GM18517 (cell line): ENCODE data around the gene ITCH.
"Not testable (repeated sequence)": the region's sequence is repeated elsewhere in the genome, so short reads cannot be mapped to it uniquely, and the experiment has no call there.

Experiments
- ATAC-seq: cut with Tn5 transposase; IDR thresholded peaks from one replicate; pipeline ENCODE4 v1.9.1; 2021; ENCODE audit warnings: mild to moderate bottlenecking, moderate library complexity; ENCODE audit not compliant: unreplicated experiment

Gene ITCH

DNA sequence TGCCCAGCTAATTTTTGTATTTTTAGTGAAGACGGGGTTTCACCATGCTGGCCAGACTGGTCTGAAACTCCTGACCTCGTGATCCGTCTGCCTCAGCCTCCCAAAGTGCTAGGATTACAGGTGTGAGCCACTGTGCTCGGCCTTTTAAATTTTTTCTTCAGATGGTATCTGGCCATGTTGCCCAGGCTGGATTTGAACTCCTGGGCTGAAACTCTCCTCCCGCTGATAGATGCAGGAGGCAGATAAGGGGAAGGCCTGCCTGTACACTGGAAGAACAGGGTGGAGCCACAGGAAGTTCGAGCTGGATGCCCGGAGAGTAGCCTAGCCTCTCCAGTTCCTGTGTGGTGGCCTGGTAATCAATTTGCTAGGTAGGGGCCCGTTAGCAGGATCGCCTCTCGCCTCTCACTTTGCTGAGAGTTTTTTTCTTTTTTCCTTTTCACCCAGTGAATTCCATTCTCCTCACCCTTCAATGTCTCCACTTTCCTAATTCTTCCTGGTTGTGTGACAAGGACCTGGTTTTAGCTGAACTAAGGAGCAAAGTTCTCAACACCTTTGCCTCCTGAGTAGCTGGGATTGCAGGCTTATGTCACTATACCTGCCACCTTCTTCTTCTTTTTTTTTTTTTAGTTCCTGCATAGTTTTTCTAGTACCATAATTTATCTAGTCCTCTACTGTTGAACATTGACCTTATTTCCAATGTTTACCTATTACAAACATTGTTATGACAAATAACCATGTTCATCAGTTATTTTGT is 19.4 kb upstream of the ITCH start:
- no peak for ATAC-seq

DNA sequence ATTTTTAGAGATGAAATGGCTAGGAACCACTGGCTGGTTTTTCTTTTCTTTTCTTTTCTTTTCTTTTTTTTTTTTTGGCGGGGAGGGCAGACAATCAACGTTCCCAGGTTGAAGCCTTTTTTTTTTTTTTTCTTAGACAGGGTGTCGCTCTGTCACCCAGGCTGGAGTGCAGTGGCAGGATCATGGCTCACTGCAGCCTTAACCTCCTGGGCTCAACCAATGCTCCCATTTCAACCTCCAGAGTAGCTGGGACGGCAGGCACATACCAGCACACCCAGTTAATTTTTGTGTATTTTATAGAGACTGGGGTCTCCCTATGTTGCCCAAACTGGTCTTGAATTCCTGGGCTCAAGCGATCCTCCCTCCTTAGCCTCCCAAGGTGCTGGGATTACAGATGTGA is 18.8 kb upstream of the ITCH start:
- ATAC-seq = no peak

DNA sequence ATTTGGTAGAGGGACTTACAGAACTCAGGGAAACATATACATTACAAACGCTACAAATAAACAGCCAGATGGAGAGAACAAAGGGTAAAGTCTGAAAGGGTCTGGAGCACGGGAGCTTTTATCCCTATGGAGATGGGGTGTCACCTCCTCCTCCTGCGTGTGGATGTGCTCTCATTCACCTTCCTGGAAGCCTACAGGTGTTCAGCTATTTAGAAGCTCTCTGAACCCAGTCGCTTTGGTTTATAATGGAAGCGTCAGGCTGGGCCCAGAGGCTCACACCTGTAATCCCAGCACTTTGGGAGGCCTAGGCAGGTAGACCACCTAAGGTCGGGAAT is 17.7 kb upstream of the ITCH start:
- no peak for ATAC-seq

DNA sequence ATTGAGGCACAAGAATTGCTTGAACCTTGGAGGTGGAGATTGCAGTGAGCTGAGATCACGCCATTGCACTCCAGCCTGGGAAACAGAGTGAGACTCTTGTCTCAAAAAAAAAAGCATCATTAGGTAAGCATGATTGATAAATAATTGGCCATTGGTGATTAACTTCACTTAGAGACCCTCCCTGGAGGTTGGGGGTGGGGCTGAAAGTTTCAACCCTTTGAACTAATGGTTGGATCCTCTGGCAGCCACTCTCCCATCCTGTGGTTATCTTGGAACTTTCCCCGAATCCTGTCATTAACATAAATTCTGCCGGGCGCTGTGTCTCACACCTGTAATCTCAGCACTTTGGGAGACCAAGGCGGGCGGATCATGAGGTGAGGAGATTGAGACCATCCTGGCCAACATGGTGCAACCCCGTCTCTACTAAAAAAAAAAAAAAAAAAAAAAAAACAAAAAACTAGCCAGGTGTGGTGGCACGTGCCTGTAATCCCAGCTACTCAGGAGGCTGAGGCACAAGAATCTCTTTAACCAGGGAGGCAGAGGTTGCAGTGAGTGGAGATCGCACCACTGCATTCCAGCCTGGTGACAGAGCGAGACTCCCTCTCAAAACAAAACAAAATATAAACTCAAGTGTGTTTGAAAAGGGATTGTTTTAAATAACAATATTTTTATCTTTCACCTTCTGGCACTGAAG is 17.1 kb upstream of the ITCH start:
- not testable (repeated sequence) for ATAC-seq

DNA sequence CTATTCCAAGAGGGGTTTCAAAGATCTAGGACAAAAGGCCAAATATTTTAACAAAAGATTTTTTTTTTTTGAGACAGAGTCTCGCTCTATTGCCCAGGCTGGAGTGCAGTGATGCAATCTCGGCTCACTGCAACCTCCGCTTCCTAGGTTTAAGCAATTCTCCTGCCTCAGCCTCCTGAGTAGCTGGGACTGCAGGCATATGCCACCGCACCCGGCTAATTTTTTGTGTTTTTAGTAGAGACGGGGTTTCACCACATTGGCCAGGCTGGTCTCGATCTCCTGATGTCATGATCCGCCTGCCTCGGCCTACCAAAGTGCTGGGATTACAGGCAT is 16.6 kb upstream of the ITCH start:
- not testable (repeated sequence) for ATAC-seq

DNA sequence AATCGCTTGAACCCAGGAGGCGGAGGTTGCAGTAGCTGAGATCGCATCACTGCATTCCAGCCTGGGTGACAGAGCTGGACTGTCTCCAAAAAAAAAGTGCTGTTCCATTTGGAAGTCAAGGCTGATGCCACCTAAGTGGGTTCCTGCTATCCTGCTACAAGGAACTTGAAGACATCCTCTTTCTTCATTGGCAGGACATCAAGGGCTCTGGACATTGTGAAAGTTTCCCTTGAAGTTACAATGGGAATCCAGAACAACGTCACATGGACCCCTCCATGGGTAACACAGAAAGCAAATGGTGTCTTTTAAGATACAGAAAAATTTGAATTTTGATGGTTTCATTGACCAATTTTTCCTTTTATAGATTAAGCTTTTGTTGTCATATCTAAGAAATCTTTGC is 15.5 kb upstream of the ITCH start:
- ATAC-seq = no peak

DNA sequence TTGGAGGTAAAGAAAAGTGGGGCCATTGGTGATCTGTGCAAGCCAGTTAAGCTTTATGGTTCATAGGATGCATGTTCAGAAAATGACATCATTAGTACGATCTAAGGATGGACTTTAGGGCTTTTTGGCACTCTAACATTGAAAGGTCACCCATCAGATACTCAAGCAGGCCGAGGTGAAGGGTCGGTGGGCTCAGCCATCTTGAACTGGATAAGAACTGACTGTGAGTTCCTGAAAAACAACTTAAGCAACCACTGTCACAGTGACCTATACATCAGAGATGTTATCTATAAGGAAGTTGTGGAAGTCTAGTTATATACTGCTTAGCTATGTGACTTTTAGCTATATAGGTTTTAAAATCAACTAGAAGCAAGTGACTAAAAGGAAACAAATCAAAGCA is 13.0 kb upstream of the ITCH start:
- no peak for ATAC-seq

DNA sequence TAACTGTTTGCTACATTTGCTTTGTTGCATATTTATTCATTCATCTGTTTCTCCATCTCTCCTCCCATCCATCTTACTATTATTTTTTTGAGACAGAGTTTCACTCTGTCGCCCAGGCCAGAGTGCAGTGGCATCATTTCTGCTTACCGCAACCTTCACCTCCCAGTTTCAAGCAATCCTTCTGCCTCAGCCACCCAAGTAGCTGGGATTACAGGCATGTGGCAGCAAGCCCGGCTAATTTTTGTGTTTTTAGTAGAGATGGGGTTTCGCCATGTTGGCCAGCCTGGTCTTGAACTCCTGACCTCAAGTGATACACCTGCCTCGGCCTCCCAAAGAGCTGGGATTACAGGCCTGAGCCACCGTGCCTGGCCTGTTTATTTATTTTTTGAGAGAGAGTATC is 9.6 kb upstream of the ITCH start:
- not testable (repeated sequence) for ATAC-seq

DNA sequence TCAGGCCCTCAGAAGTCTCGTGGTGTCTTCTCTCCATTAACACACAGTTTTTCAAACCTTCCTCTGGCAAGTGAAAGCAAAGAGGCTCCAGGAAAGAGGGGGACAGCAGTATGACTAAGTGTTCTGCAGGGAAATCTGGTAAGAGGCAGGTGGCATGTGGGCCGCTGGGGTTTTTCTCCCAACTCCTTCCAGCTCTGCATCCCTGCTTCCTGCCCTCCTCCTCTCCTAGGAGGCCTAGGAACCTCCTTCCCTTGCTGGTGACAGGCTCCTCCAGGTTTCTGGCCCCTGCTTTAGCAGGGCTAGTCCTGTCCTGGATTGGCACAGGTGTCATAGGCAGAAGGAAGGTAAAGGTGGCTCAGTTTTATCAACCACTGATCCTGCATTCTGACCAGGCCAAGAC is 7.6 kb upstream of the ITCH start:
- ATAC-seq = no peak

DNA sequence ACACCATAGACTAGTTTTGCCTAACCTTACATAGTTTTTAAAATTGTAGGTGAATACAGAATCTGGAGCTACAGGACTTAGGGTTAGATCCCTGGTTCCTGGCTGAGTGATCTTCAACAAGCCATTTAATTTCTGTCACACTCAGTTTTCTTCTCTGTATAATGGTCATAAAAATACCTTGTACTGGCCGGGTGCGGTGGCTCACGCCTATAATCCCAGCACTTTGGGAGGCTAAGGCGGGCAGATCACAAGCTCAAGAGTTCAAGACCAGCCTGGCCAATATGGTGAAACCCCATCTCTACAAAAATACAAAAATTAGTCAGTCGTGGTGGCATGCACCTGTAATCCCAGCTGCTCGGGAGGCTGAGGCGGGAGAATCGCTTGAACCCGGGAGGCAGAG is 3.3 kb upstream of the ITCH start:
- not testable (repeated sequence) for ATAC-seq

DNA sequence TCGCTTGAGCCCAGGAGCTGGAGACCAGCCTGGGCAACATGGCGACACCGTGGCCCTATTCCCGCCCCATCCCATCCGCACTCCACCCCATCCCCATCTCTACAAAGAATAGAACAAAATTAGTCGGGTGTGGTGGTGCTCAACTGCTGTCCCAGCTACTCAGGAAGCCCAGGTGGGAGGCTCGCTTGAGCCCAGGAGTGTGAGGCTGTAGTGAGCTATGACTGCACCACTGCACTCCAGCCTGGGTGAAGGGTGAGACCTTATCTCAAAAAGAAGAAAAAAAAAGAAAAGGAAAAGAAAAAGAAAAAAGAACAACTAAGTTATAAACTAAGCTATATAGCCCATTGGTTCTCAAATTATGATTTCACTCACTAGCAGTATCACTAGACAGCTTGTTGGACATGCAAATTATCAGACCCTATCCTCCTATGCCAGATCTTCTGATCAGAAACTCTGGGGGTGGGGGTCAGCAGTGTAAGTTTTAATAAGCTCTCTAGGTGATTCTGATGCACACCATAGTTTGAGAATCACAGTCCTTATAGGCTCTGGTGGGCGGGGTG is 491 bp upstream of the ITCH start:
- ATAC-seq = peak; percentile 21

DNA sequence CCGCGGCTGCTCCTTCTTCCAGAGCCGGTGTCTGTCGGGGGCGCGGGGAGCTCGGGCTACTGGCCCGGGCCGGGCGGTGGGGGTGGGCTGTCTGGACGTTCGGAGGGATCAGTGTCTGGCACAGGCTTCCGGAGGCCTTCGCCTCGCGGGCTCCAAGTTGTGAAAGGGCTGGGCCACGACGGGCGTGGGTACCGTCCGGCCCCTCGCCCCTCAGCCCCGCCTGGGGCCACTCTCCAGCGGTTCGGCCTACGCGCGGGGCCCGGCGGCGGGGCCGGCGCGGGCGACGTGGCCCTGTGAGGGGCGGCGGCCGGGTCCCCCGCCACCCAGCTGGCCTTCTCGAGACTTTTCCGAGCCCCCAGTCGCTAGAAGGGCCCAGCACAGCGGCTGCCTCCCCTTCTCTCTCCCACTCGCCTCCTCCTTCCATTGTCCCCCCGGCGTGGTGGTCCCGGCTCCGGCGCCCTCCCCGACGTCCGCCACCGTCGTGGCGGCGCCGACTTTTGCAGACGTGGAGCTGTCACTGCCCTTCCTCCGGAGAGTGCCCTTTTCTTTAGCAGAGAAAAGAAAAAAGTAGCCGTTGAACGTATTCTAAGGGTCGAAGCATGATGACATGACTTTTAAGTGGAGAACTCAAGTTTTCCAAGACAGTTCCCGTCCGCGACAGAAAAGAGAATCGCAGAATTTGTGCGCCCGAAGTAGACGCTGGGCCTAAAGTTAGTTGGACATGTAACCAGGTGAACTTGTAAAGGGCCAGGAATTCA is 571 bp downstream of the ITCH start:
- peak; percentile 45 for ATAC-seq

DNA sequence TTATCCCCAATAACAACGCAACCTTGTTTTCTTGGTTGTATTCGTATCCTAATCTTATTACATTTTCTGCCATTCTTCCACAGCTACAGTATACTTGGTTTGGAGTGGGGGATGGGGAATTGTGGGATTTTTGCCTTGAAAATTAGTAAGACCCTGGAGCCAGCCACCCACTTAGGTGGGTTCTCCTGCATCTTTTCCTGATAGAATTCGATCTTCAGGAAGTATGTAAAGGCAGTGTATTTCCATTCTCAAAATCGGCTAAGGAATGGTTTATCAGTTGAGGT is 1.1 kb downstream of the ITCH start:
- ATAC-seq = no peak

DNA sequence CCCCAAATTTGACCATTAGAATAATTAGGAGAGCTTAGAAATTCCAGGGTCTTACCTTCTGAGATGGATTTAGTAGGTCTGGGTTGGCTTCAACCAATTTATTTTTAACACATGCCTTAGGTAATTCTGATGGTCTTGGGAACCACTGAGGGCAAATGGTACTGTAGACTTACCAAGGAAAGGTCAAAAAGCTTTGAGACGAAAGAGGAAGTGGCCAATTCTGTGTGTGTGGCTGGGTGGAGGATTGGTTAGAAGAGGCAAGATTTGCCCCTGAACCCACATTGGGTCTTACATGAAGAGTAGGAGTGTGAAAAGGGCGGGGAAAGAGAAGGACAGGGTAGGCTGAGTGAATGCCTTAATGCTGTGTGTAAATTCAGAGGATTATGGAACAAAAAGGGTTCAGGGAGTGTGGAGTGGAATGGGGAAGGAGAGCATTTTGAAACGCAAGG is 2.7 kb downstream of the ITCH start:
- ATAC-seq = peak; percentile 65

DNA sequence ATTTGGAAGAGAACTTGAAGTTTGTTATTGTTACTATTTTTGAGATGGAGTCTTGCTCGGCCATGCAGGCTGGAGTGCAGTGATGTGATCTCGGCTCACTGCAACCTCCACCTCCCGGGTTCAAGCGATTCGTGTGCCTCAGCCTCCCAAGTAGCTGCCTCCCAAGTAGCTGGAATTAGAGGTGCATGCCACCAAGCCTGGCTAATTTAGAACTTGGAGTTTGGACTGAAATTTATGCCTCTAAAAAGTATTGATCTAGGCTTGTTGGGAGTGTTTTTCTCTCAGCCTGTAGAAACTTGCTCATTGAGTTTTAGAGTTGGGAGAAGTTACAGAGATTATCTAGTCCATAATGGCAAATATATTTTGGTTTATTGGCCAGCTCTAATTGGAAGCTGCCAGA is 4.1 kb downstream of the ITCH start:
- no peak for ATAC-seq

DNA sequence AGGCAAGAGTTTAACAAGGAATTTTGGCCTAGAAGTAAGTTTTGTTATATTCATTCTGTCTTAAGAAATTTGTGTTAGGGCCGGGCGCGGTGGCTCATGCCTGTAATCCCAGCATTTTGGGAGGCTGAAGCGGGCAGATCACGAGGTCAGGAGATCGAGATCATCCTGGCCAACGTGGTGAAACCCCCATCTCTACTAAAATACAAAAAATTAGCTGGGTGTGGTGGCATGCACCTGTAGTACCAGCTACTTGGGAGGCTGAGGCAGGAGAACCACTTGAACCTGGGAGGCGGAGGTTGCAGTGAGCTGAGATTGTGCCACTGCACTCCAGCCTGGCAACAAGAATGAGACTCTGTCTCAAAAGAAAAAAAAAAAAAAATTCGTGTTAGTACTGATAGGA is 4.8 kb downstream of the ITCH start:
- ATAC-seq = not testable (repeated sequence)

DNA sequence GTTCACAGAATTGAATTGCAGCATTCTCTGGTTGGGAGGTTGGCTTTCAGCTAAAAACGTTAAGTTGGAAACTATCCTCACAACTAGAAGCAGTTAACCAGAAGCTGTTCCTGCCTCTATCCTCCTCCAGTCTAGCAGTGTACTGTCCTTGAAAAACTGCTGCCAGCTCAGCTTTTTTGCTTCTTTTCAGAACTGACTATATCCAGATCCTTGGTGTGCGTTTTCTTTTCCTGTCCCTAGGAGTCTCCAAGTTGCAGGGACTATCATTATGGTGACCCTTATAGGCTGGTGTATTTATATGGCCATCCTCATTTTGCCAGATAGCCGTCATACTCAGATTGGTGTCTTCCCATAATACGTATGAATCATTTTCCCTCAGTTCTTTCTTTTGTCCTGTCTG is 5.5 kb downstream of the ITCH start:
- no peak for ATAC-seq

DNA sequence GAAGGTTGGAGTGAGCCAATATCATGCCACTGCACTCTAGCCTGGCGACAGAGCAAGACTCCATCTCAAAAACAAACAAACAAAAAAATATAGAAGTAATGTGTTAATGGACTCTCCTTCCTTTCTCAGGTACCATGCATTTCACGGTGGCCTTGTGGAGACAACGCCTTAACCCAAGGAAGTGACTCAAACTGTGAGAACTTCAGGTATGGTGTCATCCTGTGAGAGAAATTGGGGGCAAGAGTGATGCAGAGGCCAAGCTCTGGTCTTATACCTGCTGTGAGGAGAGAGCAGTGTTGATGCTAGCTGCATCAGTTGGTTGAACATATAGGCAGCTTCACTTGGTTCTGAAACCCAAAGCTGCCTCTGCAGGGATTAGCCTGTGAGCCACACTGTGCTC is 6.2 kb downstream of the ITCH start:
- ATAC-seq = no peak

DNA sequence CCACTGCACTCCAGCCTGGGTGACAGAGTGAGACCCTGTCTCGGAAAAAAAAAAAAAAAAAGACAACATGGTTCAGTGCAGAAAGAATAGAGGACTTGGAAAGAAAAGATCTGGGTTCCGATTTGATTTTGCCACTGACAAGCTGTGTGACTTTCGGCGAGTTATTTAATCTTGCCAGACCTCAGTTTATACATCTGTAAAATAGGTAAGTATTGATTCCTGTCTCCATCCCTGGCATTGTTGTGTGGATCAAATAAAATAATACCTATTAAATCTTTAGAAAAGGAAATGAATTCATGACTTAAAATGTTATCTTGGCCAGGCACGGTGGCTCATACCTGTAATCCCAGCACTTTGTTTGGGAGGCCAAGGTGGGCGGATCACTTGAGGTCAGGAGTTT is 7.0 kb downstream of the ITCH start:
- no peak for ATAC-seq

DNA sequence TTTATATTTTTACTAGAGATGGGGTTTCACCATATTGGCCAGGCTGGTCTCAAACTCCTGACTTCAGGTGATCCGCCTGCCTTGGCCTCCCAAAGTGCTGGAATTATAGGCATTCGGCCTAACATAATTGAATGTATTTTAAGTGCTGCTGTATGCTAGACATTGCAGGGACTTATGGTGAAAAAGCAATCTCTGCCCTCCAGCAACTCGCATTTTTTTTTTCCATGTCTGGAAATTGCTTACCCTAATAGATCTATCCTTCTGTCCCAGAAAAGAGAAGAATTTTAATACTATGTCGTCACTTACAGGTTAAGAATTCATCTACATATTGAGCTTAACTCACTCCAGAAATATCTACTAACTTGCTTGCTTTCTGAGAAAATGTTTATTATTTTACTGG is 10.4 kb downstream of the ITCH start:
- ATAC-seq = no peak

DNA sequence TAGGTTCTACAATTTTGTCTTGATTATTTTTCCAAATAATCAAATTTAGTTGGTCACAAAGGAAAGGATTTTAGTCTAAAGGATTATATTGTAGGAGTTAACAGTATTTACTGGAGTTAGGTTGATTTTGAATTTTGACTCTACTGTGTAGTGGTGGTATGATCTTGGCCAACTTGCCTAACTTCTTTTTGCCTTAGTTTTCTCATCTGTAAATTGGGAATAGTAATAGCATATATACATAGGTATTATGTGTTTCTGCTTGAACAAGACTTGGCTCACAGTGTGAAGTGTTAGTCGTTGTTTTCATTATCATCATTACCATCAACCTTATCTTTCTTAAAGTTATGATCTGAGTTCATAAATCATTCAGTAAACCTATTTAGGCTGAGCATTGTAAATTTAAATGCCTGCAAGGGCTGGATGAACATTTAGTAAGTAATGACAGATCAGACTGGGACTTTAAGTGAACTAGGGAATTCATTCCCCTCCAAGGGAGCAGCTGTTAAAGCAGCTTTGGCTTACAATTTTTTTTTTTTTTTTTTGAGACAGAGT is 11.2 kb downstream of the ITCH start:
- ATAC-seq = no peak

DNA sequence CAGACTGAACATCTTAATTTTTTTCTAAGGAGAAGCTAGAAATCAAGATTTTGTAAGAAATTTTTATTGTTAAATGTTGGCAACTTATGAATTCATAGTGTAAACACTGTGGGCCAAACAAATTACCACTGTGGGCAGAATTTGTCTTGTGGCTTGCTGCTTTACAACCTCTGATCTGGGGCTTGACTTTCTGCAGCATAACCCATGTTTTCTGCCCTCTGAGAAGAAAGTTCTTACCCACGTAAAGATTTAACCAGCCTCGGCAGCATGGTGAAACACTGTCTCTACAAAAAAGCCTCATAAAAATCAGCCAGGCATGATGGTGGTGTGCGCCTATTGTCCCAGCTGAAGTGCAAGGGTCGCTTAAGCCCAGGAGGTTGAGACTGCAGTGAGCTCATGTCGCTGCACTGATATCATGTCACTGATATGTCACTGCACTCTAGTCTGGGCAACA is 12.9 kb downstream of the ITCH start:
- ATAC-seq = no peak
